Thyroid gland (tissue), 4 donors: ENCODE results near the gene PATJ.

Experiments used
- POLR2A ChIP-seq, 2 donors: fragments of 450-650 bp; IDR thresholded peaks; one replicate each; pipeline ENCODE4 v1.6.1; 2017; ENCODE audit warnings: antibody characterized with exemption in 2 of 2, mild to moderate bottlenecking in 2 of 2, moderate library complexity in 1 of 2
- TF ChIP-seq, protein P1 (sequence below), 6 experiments: fragments of 200-600 bp in 3 of 6; fragments of 450-650 bp in 3 of 6; sonication (generic) in 3 of 6; IDR thresholded peaks; one replicate each; pipeline ENCODE4 v1.5.1; 2016 to 2019; ENCODE audit warnings: antibody characterized with exemption in 6 of 6, mild to moderate bottlenecking in 2 of 6, inconsistent platforms in 1 of 6, moderate library complexity in 1 of 6

DNA sequence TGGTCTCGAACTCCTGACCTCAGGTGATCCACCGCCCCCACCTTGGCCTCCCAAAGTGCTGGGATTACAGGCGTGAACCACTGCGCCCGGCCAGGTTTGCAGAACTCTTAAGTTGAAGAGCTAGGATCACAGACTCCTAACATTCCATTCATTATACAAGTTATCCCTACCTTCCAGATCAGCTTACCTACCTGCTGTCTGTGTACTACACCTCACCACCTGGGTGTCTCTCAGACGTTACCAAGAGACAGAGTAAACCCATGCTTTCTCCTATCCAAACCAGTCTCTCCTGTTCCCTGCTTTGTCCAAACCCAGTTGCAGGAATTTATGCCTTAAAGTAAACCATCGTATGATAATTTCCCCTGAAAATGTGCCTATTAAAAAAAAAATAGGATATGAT is 329.4 kb downstream of the PATJ start:
- TF ChIP-seq, protein P1, sequence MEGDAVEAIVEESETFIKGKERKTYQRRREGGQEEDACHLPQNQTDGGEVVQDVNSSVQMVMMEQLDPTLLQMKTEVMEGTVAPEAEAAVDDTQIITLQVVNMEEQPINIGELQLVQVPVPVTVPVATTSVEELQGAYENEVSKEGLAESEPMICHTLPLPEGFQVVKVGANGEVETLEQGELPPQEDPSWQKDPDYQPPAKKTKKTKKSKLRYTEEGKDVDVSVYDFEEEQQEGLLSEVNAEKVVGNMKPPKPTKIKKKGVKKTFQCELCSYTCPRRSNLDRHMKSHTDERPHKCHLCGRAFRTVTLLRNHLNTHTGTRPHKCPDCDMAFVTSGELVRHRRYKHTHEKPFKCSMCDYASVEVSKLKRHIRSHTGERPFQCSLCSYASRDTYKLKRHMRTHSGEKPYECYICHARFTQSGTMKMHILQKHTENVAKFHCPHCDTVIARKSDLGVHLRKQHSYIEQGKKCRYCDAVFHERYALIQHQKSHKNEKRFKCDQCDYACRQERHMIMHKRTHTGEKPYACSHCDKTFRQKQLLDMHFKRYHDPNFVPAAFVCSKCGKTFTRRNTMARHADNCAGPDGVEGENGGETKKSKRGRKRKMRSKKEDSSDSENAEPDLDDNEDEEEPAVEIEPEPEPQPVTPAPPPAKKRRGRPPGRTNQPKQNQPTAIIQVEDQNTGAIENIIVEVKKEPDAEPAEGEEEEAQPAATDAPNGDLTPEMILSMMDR (IDR thresholded peaks at IDR 0.05), result no peak
- no peak for TF ChIP-seq POLR2A (IDR thresholded peaks at IDR 0.05)
